Gastrocnemius medialis (tissue), 4 donors: ENCODE results near the gene CDH4. TPM values are rescaled to one million over a fixed set of nuclear protein-coding genes. Genes with fewer than 3 reads are reported as not detected.

Source experiments
- ATAC-seq, 2 donors: fragments of 150-250 bp; one replicate each; pipeline ENCODE4 v1.9.1; 2016
- DNase-seq, 2 donors: peaks; one replicate each; pipeline ENCODE4 v3.0.0-alpha.2; 2019
- H3K27ac ChIP-seq, 4 donors: fragments of 200-600 bp; sonication (generic); 1 replicate in 1 of 4; 2 replicates in 3 of 4; pipeline ENCODE4 v1.5.1; 2016 to 2018; ENCODE audit warnings: mild to moderate bottlenecking in 2 of 4, moderate library complexity in 1 of 4
- H3K27me3 ChIP-seq, 3 donors: fragments of 200-600 bp; sonication (generic) in 2 of 3; 1 replicate in 1 of 3; 2 replicates in 2 of 3; pipeline versions ENCODE4 v1.5.1 to v1.6.0; 2016 to 2019; ENCODE audit warnings: mild to moderate bottlenecking in 1 of 3, moderate library complexity in 1 of 3
- H3K36me3 ChIP-seq, 2 donors: fragments of 200-600 bp; sonication (generic) in 1 of 2; one replicate each; pipeline ENCODE4 v1.5.1; 2017 to 2018
- H3K4me1 ChIP-seq, 2 donors: fragments of 200-600 bp; sonication (generic) in 1 of 2; one replicate each; pipeline ENCODE4 v1.5.1; 2016 to 2017; ENCODE audit warnings: mild to moderate bottlenecking in 2 of 2
- H3K4me3 ChIP-seq, 4 donors: fragments of 200-600 bp; sonication (generic) in 3 of 4; 1 replicate in 1 of 4; 2 replicates in 3 of 4; pipeline ENCODE4 v1.5.1; 2016 to 2019; ENCODE audit warnings: mild to moderate bottlenecking in 2 of 4
- H3K9me3 ChIP-seq, 3 donors: fragments of 200-600 bp; sonication (generic) in 2 of 3; 1 replicate in 1 of 3; 2 replicates in 2 of 3; pipeline ENCODE4 v1.5.1; 2016 to 2019
- POLR2A ChIP-seq, 2 donors: fragments of 450-650 bp; IDR thresholded peaks; one replicate each; pipeline ENCODE4 v1.6.1; 2017; ENCODE audit warnings: antibody characterized with exemption in 2 of 2, mild to moderate bottlenecking in 2 of 2, moderate library complexity in 2 of 2
- in situ Hi-C, 4 donors: fragments of 200-750 bp; cut with MboI; loops; one replicate each; pipeline versions ENCODE4 v1.15.0 to v1.8.0; 2017; ENCODE audit warnings: low sequenced_read_pairs in 4 of 4
- intact Hi-C: fragments of 100-400 bp; cut with DNase I; formaldehyde crosslinking; loops from one replicate; pipeline ENCODE4 v1.15.1; 2023; ENCODE audit warnings: low total_unique reads
- total RNA-seq, 4 donors: library from RNA; depleted of rRNA; stranded (reverse); fragments of >200 nt; gene quantifications; one replicate each; pipeline versions ENCODE4 v1.1.0 to v1.2.3, GENCODE V29; 2016
- TF ChIP-seq, protein P1 (sequence below), 5 experiments: fragments of 450-650 bp in 3 of 5; fragments of 200-600 bp in 2 of 5; sonication (generic) in 2 of 5; IDR thresholded peaks in 4 of 5; conservative IDR thresholded peaks in 1 of 5; 1 replicate in 4 of 5; 2 replicates in 1 of 5; pipeline ENCODE4 v1.5.1; 2016 to 2019; ENCODE audit warnings: antibody characterized with exemption in 5 of 5, mild to moderate bottlenecking in 3 of 5, moderate library complexity in 3 of 5

The CDH4 gene
- total RNA-seq, 4 donors from 2014 or later = 0.38 to 1.2 (median 0.86) TPM

DNA sequence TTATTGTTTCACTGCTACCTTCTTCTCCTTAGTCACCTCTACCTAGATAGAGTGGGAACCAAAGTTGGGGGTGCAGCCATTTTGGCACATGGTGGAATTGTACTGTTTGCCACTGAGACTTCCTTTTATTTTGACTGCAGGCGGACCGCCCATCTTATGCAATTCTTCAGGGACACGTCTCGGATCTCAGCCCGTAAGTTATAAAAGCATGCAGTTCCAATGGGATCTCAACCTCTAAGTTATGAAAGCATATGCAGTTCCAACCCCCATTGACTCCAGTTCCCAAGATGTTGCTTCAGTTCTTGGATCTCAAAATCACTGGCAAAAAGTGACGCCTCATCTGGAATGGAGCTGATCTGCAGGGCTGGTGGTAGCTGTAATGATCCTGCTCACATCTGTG is 41.2 kb upstream of the CDH4 start:
- TF ChIP-seq, protein P1, sequence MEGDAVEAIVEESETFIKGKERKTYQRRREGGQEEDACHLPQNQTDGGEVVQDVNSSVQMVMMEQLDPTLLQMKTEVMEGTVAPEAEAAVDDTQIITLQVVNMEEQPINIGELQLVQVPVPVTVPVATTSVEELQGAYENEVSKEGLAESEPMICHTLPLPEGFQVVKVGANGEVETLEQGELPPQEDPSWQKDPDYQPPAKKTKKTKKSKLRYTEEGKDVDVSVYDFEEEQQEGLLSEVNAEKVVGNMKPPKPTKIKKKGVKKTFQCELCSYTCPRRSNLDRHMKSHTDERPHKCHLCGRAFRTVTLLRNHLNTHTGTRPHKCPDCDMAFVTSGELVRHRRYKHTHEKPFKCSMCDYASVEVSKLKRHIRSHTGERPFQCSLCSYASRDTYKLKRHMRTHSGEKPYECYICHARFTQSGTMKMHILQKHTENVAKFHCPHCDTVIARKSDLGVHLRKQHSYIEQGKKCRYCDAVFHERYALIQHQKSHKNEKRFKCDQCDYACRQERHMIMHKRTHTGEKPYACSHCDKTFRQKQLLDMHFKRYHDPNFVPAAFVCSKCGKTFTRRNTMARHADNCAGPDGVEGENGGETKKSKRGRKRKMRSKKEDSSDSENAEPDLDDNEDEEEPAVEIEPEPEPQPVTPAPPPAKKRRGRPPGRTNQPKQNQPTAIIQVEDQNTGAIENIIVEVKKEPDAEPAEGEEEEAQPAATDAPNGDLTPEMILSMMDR (IDR thresholded peaks at IDR 0.05 in 4 of 5, conservative IDR thresholded peaks at IDR 0.05 in 1 of 5) = no peak
- no peak for TF ChIP-seq POLR2A (IDR thresholded peaks at IDR 0.05)
- in situ Hi-C loops = loop anchor here in 1 of 4 donors (25.0 kb wide), 1 partner anchor 101 kb away; no protein-coding TSS in a partner anchor
- intact Hi-C loops = no loop called here
- Histone ChIP-seq H3K27me3 (no peaks in the 10 kb centered on the region), H3K36me3 (no peaks in the 10 kb centered on the region), H3K27ac (no peak overlapping the region), H3K4me3 (no peak overlapping the region), H3K9me3 (no peaks in the 10 kb centered on the region), H3K4me1 (no peaks in the 10 kb centered on the region)
- DNase-seq = no peak
- ATAC-seq = no peak

DNA sequence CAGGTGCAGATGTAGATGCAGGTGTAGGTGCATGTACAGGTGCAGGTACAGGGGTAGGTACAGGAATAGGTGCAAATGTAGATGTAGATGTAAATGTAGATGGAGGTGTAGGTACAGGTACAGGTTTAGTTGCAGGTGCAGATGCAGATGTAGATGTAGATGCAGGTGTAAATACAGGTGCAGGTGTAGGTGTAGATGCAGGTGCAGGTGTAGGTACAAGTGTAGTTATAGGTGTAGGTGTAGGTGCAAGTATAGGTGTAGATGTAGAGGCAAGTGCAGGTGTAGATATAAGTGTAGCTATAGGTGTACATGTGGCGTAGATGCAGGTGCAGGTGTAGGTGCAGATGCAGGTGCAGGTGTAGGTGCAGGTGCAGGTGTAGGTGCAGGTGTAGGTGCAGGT is 34.2 kb upstream of the CDH4 start:
- ATAC-seq (no peak), DNase-seq (no peak)
- Histone ChIP-seq H3K27me3 (peaks cover 0 to 2% (median 0%) of the 10 kb centered on the region in 3 donors), H3K9me3 (no peaks in the 10 kb centered on the region), H3K4me3 (no peak overlapping the region), H3K27ac (no peak overlapping the region), H3K4me1 (no peaks in the 10 kb centered on the region), H3K36me3 (no peaks in the 10 kb centered on the region)
- TF ChIP-seq POLR2A (IDR thresholded peaks at IDR 0.05) = no peak
- TF ChIP-seq, protein P1 (IDR thresholded peaks at IDR 0.05 in 4 of 5, conservative IDR thresholded peaks at IDR 0.05 in 1 of 5) = no peak
- in situ Hi-C loops (loop anchor here in 1 of 4 donors (25.0 kb wide), 1 partner anchor 94 kb away; no protein-coding TSS in a partner anchor), intact Hi-C loops (loop anchor here (5.0 kb wide), 1 partner anchor 494 kb away; no protein-coding TSS in a partner anchor)

GRCh38 chr20:61219021-61219431 is 33.0 kb upstream of the CDH4 start:
- Histone ChIP-seq H3K9me3 (no peaks in the 10 kb centered on the region), H3K4me3 (no peak overlapping the region), H3K36me3 (no peaks in the 10 kb centered on the region), H3K27ac (no peak overlapping the region), H3K27me3 (peaks cover 0 to 2% (median 0%) of the 10 kb centered on the region in 3 donors), H3K4me1 (no peaks in the 10 kb centered on the region)
- in situ Hi-C loops = loop anchor here in 1 of 4 donors (25.0 kb wide), 1 partner anchor 93 kb away; no protein-coding TSS in a partner anchor
- ATAC-seq (no peak), DNase-seq (no peak)
- intact Hi-C loops = loop anchor here (5.0 kb wide), 1 partner anchor 493 kb away; no protein-coding TSS in a partner anchor
- TF ChIP-seq, protein P1 (IDR thresholded peaks at IDR 0.05 in 4 of 5, conservative IDR thresholded peaks at IDR 0.05 in 1 of 5) = no peak
- TF ChIP-seq POLR2A (IDR thresholded peaks at IDR 0.05) = no peak

DNA sequence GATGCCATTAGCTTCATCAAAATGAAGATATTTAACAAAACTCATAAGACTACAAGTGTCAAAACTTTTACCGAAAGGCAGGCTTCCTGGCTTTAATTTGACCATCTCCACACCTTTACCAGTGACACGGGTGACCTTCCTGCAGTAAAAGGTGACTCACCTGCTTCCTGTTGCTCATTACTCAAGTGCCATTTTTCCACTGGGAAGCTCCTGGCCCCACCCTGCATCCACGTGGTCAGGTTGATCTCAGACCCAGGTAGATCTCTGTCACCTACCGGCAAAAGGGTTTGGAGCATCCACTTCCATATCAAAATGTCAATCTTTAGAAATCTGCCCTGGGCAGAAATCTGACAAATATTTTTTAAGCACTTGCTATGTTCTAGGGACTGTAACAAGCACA is 31.9 kb upstream of the CDH4 start:
- no peak overlapping the region for H3K27ac ChIP-seq
- DNase-seq (no peak), ATAC-seq (no peak)
- H3K9me3 ChIP-seq = no peaks in the 10 kb centered on the region
- no peak for TF ChIP-seq POLR2A (IDR thresholded peaks at IDR 0.05)
- TF ChIP-seq, protein P1 (IDR thresholded peaks at IDR 0.05 in 4 of 5, conservative IDR thresholded peaks at IDR 0.05 in 1 of 5) = no peak
- H3K4me1 ChIP-seq = no peaks in the 10 kb centered on the region
- intact Hi-C loops = no loop called here
- H3K27me3 ChIP-seq = peaks cover 0 to 5% (median 0%) of the 10 kb centered on the region in 3 donors
- in situ Hi-C loops = loop anchor here in 1 of 4 donors (25.0 kb wide), 1 partner anchor 92 kb away; no protein-coding TSS in a partner anchor
- no peaks in the 10 kb centered on the region for H3K36me3 ChIP-seq
- H3K4me3 ChIP-seq = no peak overlapping the region
